H1 (cell line): ENCODE data around the gene CFAP92. TPM values are rescaled to one million over a fixed set of nuclear protein-coding genes. Genes with fewer than 3 reads are reported as not detected.

ENCODE experiments used
- CTCF ChIA-PET: fragments of 300-600 bp; sonication (Branson Sonifier 250); formaldehyde crosslinking; loops from one replicate; lab custom pipeline; 2021; ENCODE audit not compliant: partially characterized antibody; lab: Charles Lee
- POLR2A ChIA-PET: fragments of 300-600 bp; sonication (Branson Sonifier 250); formaldehyde crosslinking; loops from one replicate; lab custom pipeline; 2021; ENCODE audit warnings: inconsistent platforms; ENCODE audit not compliant: partially characterized antibody; lab: Charles Lee
- DNase-seq, 2 experiments: peaks; one replicate each; pipeline versions ENCODE4 v3.0.0 to v3.0.0-alpha.2; 2010 to 2022; ENCODE audit warnings: low spot score in 2 of 2, low read depth in 1 of 2, mixed read lengths in 1 of 2
- FAIRE-seq: peaks from 2 replicates; lab custom pipeline; 2011; peaks lifted over from hg19 to GRCh38; lab: Jason Lieb, UNC
- H2AFZ ChIP-seq: 2 replicates; pipeline ENCODE4 v1.8.1; 2012; ENCODE audit warnings: low read length, inconsistent platforms
- H2AK5ac ChIP-seq: 2 replicates; pipeline ENCODE4 v1.6.1; 2013; ENCODE audit warnings: low read depth, low read length
- H2BK120ac ChIP-seq: replicated peaks from 2 replicates; pipeline ENCODE3; 2013; ENCODE audit warnings: low read depth, low read length, inconsistent platforms
- H2BK12ac ChIP-seq: 2 replicates; pipeline ENCODE4 v1.6.1; 2013; ENCODE audit warnings: low read depth, low read length
- H2BK15ac ChIP-seq: 2 replicates; pipeline ENCODE4 v1.6.1; 2013; ENCODE audit warnings: low read length
- H2BK20ac ChIP-seq: 2 replicates; pipeline ENCODE4 v1.6.1; 2013; ENCODE audit warnings: low read length
- H2BK5ac ChIP-seq: 2 replicates; pipeline ENCODE4 v1.6.1; 2013; ENCODE audit warnings: low read depth, low read length
- H3K14ac ChIP-seq: 2 replicates; pipeline ENCODE4 v1.6.1; 2013; ENCODE audit warnings: inconsistent platforms; ENCODE audit not compliant: insufficient read length
- H3K18ac ChIP-seq: 2 replicates; pipeline ENCODE4 v1.6.1; 2013; ENCODE audit warnings: low read length; ENCODE audit errors: extremely low read depth
- H3K23ac ChIP-seq: 2 replicates; pipeline ENCODE4 v1.6.1; 2013; ENCODE audit warnings: inconsistent platforms; ENCODE audit not compliant: insufficient read length
- H3K23me2 ChIP-seq: 2 replicates; pipeline ENCODE4 v1.6.1; 2013; ENCODE audit warnings: low read depth, low read length
- H3K27ac ChIP-seq: 2 replicates; pipeline ENCODE4 v1.6.1; 2011; ENCODE audit warnings: low read depth, low read length, inconsistent platforms
- H3K27me3 ChIP-seq, 4 experiments: replicated peaks in 1 of 4; 1 replicate in 1 of 4; 2 replicates in 3 of 4; pipeline versions ENCODE4 v1.6.1 to v1.8.1; 2011 to 2013; ENCODE audit warnings: low read length in 3 of 4, mild to moderate bottlenecking in 3 of 4, inconsistent platforms in 2 of 4, mixed read lengths in 2 of 4, moderate library complexity in 1 of 4; ENCODE audit not compliant: control insufficient read depth in 3 of 4, insufficient read depth in 3 of 4; ENCODE audit errors: extremely low read depth in 1 of 4
- H3K36me3 ChIP-seq, 4 experiments: 2 replicates each; pipeline versions ENCODE4 v1.6.1 to v1.8.1; 2011 to 2013; ENCODE audit warnings: mild to moderate bottlenecking in 4 of 4, low read length in 3 of 4, moderate library complexity in 2 of 4, control low read depth in 1 of 4, inconsistent platforms in 1 of 4; ENCODE audit not compliant: insufficient read depth in 4 of 4, control insufficient read depth in 2 of 4
- H3K4ac ChIP-seq: replicated peaks from 2 replicates; pipeline ENCODE3; 2013; ENCODE audit warnings: low read length, low read depth, mixed read lengths, inconsistent platforms; ENCODE audit not compliant: insufficient read length
- H3K4me1 ChIP-seq, 4 experiments: replicated peaks in 1 of 4; 1 replicate in 1 of 4; 2 replicates in 3 of 4; pipeline versions ENCODE4 v1.6.1 to v1.8.1; 2011 to 2013; ENCODE audit warnings: low read length in 3 of 4, inconsistent platforms in 2 of 4, mixed read lengths in 1 of 4; ENCODE audit not compliant: insufficient read depth in 4 of 4, control insufficient read depth in 3 of 4
- H3K4me2 ChIP-seq, 2 experiments: 2 replicates each; pipeline versions ENCODE4 v1.6.1 to v1.8.1; 2011 to 2013; ENCODE audit warnings: low read depth in 2 of 2, low read length in 2 of 2, control low read depth in 1 of 2, inconsistent platforms in 1 of 2, mild to moderate bottlenecking in 1 of 2; ENCODE audit not compliant: insufficient read depth in 1 of 2
- H3K4me3 ChIP-seq, 4 experiments: fragments of 200-600, 300-600 bp in 1 of 4; sonication (generic), shearing (Covaris generic), sonication (Bioruptor Twin) in 1 of 4; 2 replicates each; pipeline versions ENCODE4 v1.5.1 to v1.8.1; 2011 to 2016; ENCODE audit warnings: low read length in 4 of 4, low read depth in 3 of 4, control low read depth in 2 of 4, inconsistent platforms in 2 of 4, mild to moderate bottlenecking in 2 of 4, mixed read lengths in 1 of 4, moderate library complexity in 1 of 4; ENCODE audit not compliant: insufficient read depth in 2 of 4; ENCODE audit errors: extremely low read depth in 1 of 4
- H3K56ac ChIP-seq: replicated peaks from 2 replicates; pipeline ENCODE3; 2013; ENCODE audit warnings: low read depth, mild to moderate bottlenecking, mixed read lengths, low read length, inconsistent platforms; ENCODE audit not compliant: insufficient read length
- H3K79me1 ChIP-seq: 2 replicates; pipeline ENCODE4 v1.6.1; 2013; ENCODE audit warnings: low read depth, low read length, control low read depth
- H3K79me2 ChIP-seq, 2 experiments: 2 replicates each; pipeline versions ENCODE4 v1.6.1 to v1.8.1; 2012 to 2013; ENCODE audit warnings: low read length in 2 of 2, mild to moderate bottlenecking in 2 of 2, inconsistent platforms in 1 of 2; ENCODE audit not compliant: insufficient read depth in 2 of 2, control insufficient read depth in 1 of 2
- H3K9ac ChIP-seq, 4 experiments: replicated peaks in 1 of 4; 1 replicate in 1 of 4; 2 replicates in 3 of 4; pipeline versions ENCODE4 v1.6.1 to v1.8.1; 2011 to 2013; ENCODE audit warnings: low read depth in 3 of 4, low read length in 3 of 4, control low read depth in 2 of 4, mild to moderate bottlenecking in 2 of 4, moderate library complexity in 2 of 4, inconsistent platforms in 1 of 4; ENCODE audit errors: extremely low read depth in 1 of 4
- H3K9me3 ChIP-seq, 2 experiments: 2 replicates each; pipeline versions ENCODE4 v1.6.1 to v1.8.1; 2012 to 2013; ENCODE audit warnings: mild to moderate bottlenecking in 2 of 2, moderate library complexity in 2 of 2, control low read depth in 1 of 2, inconsistent platforms in 1 of 2, low read depth in 1 of 2, low read length in 1 of 2, mixed read lengths in 1 of 2; ENCODE audit not compliant: insufficient read depth in 2 of 2
- H4K20me1 ChIP-seq, 2 experiments: replicated peaks in 1 of 2; 2 replicates each; pipeline versions ENCODE3 to v1.8.1; 2011 to 2013; ENCODE audit warnings: inconsistent platforms in 2 of 2, low read length in 2 of 2, mild to moderate bottlenecking in 1 of 2; ENCODE audit not compliant: insufficient read depth in 2 of 2, control insufficient read depth in 1 of 2
- H4K5ac ChIP-seq: 2 replicates; pipeline ENCODE4 v1.6.1; 2013; ENCODE audit warnings: low read length, low read depth, mixed read lengths, inconsistent platforms; ENCODE audit not compliant: insufficient read length
- H4K8ac ChIP-seq: 2 replicates; pipeline ENCODE4 v1.8.0; 2013; ENCODE audit warnings: mild to moderate bottlenecking, moderate library complexity, low read length, inconsistent platforms; ENCODE audit not compliant: insufficient read depth; ENCODE audit errors: extremely low read depth
- H4K91ac ChIP-seq: replicated peaks from 2 replicates; pipeline ENCODE3; 2013; ENCODE audit warnings: low read length, mixed read lengths, inconsistent platforms; ENCODE audit not compliant: insufficient read length
- JUND ChIP-seq: IDR thresholded peaks from 2 replicates; pipeline ENCODE4 v1.6.1; 2011; ENCODE audit warnings: mild to moderate bottlenecking, improper control_type of control experiment, low read length
- NRF1 ChIP-seq: IDR thresholded peaks from 2 replicates; pipeline ENCODE4 v1.6.1; 2011; ENCODE audit warnings: mild to moderate bottlenecking, low read depth, low read length, improper control_type of control experiment
- POLR2AphosphoS5 ChIP-seq: IDR thresholded peaks from 2 replicates; pipeline ENCODE4 v1.6.1; 2011; ENCODE audit warnings: low read depth, low read length
- SIRT6 ChIP-seq: IDR thresholded peaks from one replicate; pipeline ENCODE4 v1.7.1; 2012; ENCODE audit warnings: low read length, inconsistent platforms
- TBP ChIP-seq: IDR thresholded peaks from 2 replicates; pipeline ENCODE4 v1.6.1; 2011; ENCODE audit warnings: low read depth, low read length, improper control_type of control experiment
- WGBS, 2 experiments: shearing (Covaris generic) in 1 of 2; methylation state at CpG; one replicate each; pipeline versions ENCODE4 v1.1.6 to v1.1.7; 2013 to 2015; ENCODE audit warnings: low lambda C conversion rate in 2 of 2, mixed read lengths in 2 of 2, inconsistent platforms in 1 of 2, low coverage in 1 of 2, missing lambda C conversion rate in 1 of 2; ENCODE audit not compliant: insufficient replicate concordance in 2 of 2, insufficient coverage in 1 of 2, insufficient read length in 1 of 2; ENCODE audit errors: extremely low coverage in 1 of 2, missing lambda C conversion rate in 1 of 2; 5-methylcytosine and 5-hydroxymethylcytosine counted together
- polyA plus RNA-seq, 7 experiments: library from polyadenylated mRNA; depleted of rRNA in 3 of 7; stranded (reverse) in 5 of 7; unstranded in 2 of 7; fragments of >200 nt in 5 of 7; fragments of 200-250 nt in 2 of 7; gene quantifications; 1 replicate in 5 of 7; 2 replicates in 1 of 7; 4 replicates in 1 of 7; pipeline versions ENCODE4 v1.2.1 to v1.2.3, GENCODE V29; 2011 to 2013; ENCODE audit warnings: missing spikeins in 2 of 7, mixed read lengths in 2 of 7
- total RNA-seq: library from RNA; stranded (reverse); fragmentation: NEBNext Ultra II Directional; extraction: Animal tissue kit (Norgen Biotek cat#: 25700); gene quantifications from 2 replicates; pipeline ENCODE4 v1.2.1, GENCODE V29; 2021

Gene CFAP92
- total and polyA plus RNA-seq, 2 of the 8 experiments (the other 6 are each of a cell fraction or from before 2014, with no cell fraction given), result 0.77 to 2.0 TPM

GRCh38 chr3:129021140-129021551 is 27.3 kb upstream of the CFAP92 start:
- Histone ChIP-seq H3K27me3 (peaks cover 0 to 14% (median 9%) of the 10 kb centered on the region in 4 experiments; a peak in 6 of 7 replicates), H3K9me3 (no peaks in the 10 kb centered on the region), H4K91ac (no peak overlapping the region), H4K20me1 (no peaks in the 10 kb centered on the region), H4K8ac (no peak overlapping the region), H3K36me3 (no peaks in the 10 kb centered on the region), H3K23me2 (no peaks in the 10 kb centered on the region), H2BK120ac (no peak overlapping the region), H2BK20ac (no peak overlapping the region), H3K9ac (no peak overlapping the region), H2AFZ (no peak overlapping the region), H3K79me1 (no peaks in the 10 kb centered on the region), H2AK5ac (no peak overlapping the region), H3K18ac (no peak overlapping the region), H3K4me3 (no peak overlapping the region), H2BK5ac (no peak overlapping the region), H3K27ac (no peak overlapping the region), H3K4me1 (peaks cover 0 to 2% (median 0%) of the 10 kb centered on the region in 4 experiments; a peak in 1 of 7 replicates), H3K56ac (no peak overlapping the region), H3K4me2 (no peak overlapping the region), H3K23ac (no peak overlapping the region), H3K4ac (no peak overlapping the region), H2BK15ac (no peak overlapping the region), H2BK12ac (no peak overlapping the region), H3K14ac (no peak overlapping the region), H4K5ac (no peak overlapping the region), H3K79me2 (no peaks in the 10 kb centered on the region)
- no peak for FAIRE-seq
- ChIA-PET POLR2A (interaction anchor here (1.4 to 1.7 kb wide), 2 partner anchors 11 to 51 kb away, joined by 3 to 7 read pairs; no protein-coding TSS in a partner anchor), CTCF (interaction anchor here (0.6 to 10.0 kb wide), 5 partner anchors 12 to 51 kb away, joined by 3 to 58 read pairs (median 3); no protein-coding TSS in a partner anchor)
- WGBS, 2 experiments, result 87% methylated on average over 6 of the region's 6 CpGs; no CpG with 5 or more reads in 1 of the 2 experiments
- no peak for DNase-seq
- no peak for TF ChIP-seq SIRT6
- TF ChIP-seq NRF1, result no peak
- no peak for TF ChIP-seq TBP
- no peak for TF ChIP-seq POLR2AphosphoS5
- no peak for TF ChIP-seq JUND
